Measurements from ENCODE around the gene JAKMIP3.
"Not testable (repeated sequence)": the region's sequence is repeated elsewhere in the genome, so short reads cannot be mapped to it uniquely, and the experiment has no call there.

The JAKMIP3 gene

GRCh38 chr10:132064082-132064755, 1.5 kb upstream of the JAKMIP3 start:
- no peak for DNase-seq (ENCODE audit: low read depth in 2 of 3, low spot score in 2 of 3)

GRCh38 chr10:132064771-132065437, 842 bp upstream of the JAKMIP3 start:
- DNase-seq (ENCODE audit: low read depth in 2 of 3, low spot score in 2 of 3), result no peak

- DNase-seq (ENCODE audit: low read depth in 2 of 3, low spot score in 2 of 3), result no peak
These were observed 440 bp downstream of the JAKMIP3 start for GRCh38 chr10:132066186-132066585.

- DNase-seq (ENCODE audit: low read depth in 2 of 3, low spot score in 2 of 3), result no peak
These were observed 1.1 kb downstream of the JAKMIP3 start for GRCh38 chr10:132066812-132067211.

GRCh38 chr10:132068431-132069121, 2.8 kb downstream of the JAKMIP3 start:
- no peak for DNase-seq (ENCODE audit: low read depth in 2 of 3, low spot score in 2 of 3)

- DNase-seq (ENCODE audit: low read depth in 2 of 3, low spot score in 2 of 3), result no peak
These were observed 3.5 kb downstream of the JAKMIP3 start for GRCh38 chr10:132069122-132069848.

GRCh38 chr10:132069849-132070182, 4.1 kb downstream of the JAKMIP3 start:
- no peak for DNase-seq (ENCODE audit: low read depth in 2 of 3, low spot score in 2 of 3)

GRCh38 chr10:132070724-132071123, 5.0 kb downstream of the JAKMIP3 start:
- DNase-seq (ENCODE audit: low read depth in 2 of 3, low spot score in 2 of 3), result no peak

- no peak for DNase-seq (ENCODE audit: low read depth in 2 of 3, low spot score in 2 of 3)
These were observed 5.9 kb downstream of the JAKMIP3 start for GRCh38 chr10:132071667-132072066.

- DNase-seq (ENCODE audit: low read depth in 2 of 3, low spot score in 2 of 3), result no peak
These were observed 10.3 kb downstream of the JAKMIP3 start for GRCh38 chr10:132075909-132076577.

- DNase-seq (ENCODE audit: low read depth in 2 of 3, low spot score in 2 of 3), result no peak
These were observed 10.9 kb downstream of the JAKMIP3 start for GRCh38 chr10:132076578-132077081.

GRCh38 chr10:132077091-132077490, 11.3 kb downstream of the JAKMIP3 start:
- DNase-seq (ENCODE audit: low read depth in 2 of 3, low spot score in 2 of 3), result no peak

- no peak for DNase-seq (ENCODE audit: low read depth in 2 of 3, low spot score in 2 of 3)
These were observed 13.1 kb downstream of the JAKMIP3 start for GRCh38 chr10:132078746-132079345.

GRCh38 chr10:132084384-132084783, 18.6 kb downstream of the JAKMIP3 start:
- not testable (repeated sequence) for DNase-seq (ENCODE audit: low read depth in 2 of 3, low spot score in 2 of 3)

- DNase-seq (ENCODE audit: low read depth in 2 of 3, low spot score in 2 of 3), result not testable (repeated sequence)
These were observed 27.5 kb downstream of the JAKMIP3 start for GRCh38 chr10:132093236-132093635.

- DNase-seq (ENCODE audit: low read depth in 2 of 3, low spot score in 2 of 3), result no peak
These were observed 29.0 kb downstream of the JAKMIP3 start for GRCh38 chr10:132094581-132095234.

GRCh38 chr10:132095403-132096113, 29.8 kb downstream of the JAKMIP3 start:
- no peak for DNase-seq (ENCODE audit: low read depth in 2 of 3, low spot score in 2 of 3)

GRCh38 chr10:132096223-132096622, 30.5 kb downstream of the JAKMIP3 start:
- DNase-seq (ENCODE audit: low read depth in 2 of 3, low spot score in 2 of 3), result no peak

- no peak for DNase-seq (ENCODE audit: low read depth in 2 of 3, low spot score in 2 of 3)
These were observed 31.2 kb downstream of the JAKMIP3 start for GRCh38 chr10:132096863-132097478.

Data from activated CD8-positive, alpha-beta memory T cell treated with anti-CD3 and anti-CD28 coated beads for 48 hours (primary cell).